ENCODE measurements around the gene TRIM22.

The TRIM22 gene

DNA sequence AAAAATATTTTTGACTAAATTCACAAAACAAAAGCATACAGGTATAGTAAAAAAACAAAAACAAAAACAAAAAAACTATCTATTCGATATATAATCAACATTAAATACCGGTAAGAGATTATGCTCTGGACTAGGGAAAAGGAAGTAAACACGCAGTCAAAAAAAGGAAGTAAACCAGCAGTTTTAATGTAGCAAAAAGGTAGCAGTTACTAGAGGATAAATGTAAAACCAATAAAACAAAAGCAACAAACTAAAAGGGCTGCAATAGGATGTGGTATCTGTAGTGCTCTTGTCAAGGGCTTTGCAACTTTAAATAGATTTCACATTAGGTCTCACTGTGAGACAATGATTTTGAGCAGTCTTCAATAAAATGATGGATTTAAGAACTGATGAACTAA, 2.4 kb downstream of the TRIM22 start:
- no peak overlapping the region for H3K4me3 ChIP-seq (ENCODE audit: low read depth, low read length)
- TF ChIP-seq, protein P1, sequence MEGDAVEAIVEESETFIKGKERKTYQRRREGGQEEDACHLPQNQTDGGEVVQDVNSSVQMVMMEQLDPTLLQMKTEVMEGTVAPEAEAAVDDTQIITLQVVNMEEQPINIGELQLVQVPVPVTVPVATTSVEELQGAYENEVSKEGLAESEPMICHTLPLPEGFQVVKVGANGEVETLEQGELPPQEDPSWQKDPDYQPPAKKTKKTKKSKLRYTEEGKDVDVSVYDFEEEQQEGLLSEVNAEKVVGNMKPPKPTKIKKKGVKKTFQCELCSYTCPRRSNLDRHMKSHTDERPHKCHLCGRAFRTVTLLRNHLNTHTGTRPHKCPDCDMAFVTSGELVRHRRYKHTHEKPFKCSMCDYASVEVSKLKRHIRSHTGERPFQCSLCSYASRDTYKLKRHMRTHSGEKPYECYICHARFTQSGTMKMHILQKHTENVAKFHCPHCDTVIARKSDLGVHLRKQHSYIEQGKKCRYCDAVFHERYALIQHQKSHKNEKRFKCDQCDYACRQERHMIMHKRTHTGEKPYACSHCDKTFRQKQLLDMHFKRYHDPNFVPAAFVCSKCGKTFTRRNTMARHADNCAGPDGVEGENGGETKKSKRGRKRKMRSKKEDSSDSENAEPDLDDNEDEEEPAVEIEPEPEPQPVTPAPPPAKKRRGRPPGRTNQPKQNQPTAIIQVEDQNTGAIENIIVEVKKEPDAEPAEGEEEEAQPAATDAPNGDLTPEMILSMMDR (IDR thresholded peaks at IDR 0.05; ENCODE audit: control insufficient read depth, extremely low read depth, insufficient read depth), result no peak
- DNase-seq (ENCODE audit: low read depth), result no peak

DNA sequence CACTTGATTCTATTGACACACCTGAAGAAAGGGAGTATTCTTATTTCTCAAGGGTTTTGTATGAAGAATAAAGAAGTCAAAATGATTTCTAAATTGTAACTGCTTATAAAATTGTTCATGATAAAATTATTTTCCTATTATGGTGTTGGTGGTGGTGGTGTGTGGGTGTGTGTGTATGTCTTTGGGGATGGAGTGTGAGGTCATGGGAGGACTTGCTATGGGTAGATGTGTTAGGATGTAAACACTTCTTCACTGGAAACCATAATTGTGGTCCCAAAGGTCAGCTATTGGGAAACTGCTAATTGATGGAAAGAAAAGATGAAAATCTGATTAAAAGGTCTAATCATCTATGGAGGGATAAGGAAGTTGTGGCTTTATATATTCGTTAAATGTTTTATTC, 5.1 kb downstream of the TRIM22 start:
- DNase-seq (ENCODE audit: low read depth), result no peak
- H3K4me3 ChIP-seq (ENCODE audit: low read depth, low read length), result no peak overlapping the region
- TF ChIP-seq, protein P1 (IDR thresholded peaks at IDR 0.05; ENCODE audit: control insufficient read depth, extremely low read depth, insufficient read depth), result no peak

GRCh38 chr11:5695580-5695979, 6.0 kb downstream of the TRIM22 start:
- no peak overlapping the region for H3K4me3 ChIP-seq (ENCODE audit: low read depth, low read length)
- TF ChIP-seq, protein P1 (IDR thresholded peaks at IDR 0.05; ENCODE audit: control insufficient read depth, extremely low read depth, insufficient read depth), result no peak
- no peak for DNase-seq (ENCODE audit: low read depth)

GRCh38 chr11:5696210-5696609, 6.6 kb downstream of the TRIM22 start:
- TF ChIP-seq, protein P1 (IDR thresholded peaks at IDR 0.05; ENCODE audit: control insufficient read depth, extremely low read depth, insufficient read depth), result no peak
- no peak for DNase-seq (ENCODE audit: low read depth)
- no peak overlapping the region for H3K4me3 ChIP-seq (ENCODE audit: low read depth, low read length)

- DNase-seq (ENCODE audit: low read depth), result no peak
- TF ChIP-seq, protein P1 (IDR thresholded peaks at IDR 0.05; ENCODE audit: control insufficient read depth, extremely low read depth, insufficient read depth), result no peak
- H3K4me3 ChIP-seq (ENCODE audit: low read depth, low read length), result no peak overlapping the region
Measured at GRCh38 chr11:5698281-5698680, 8.7 kb downstream of the TRIM22 start.

GRCh38 chr11:5700421-5701054, 10.9 kb downstream of the TRIM22 start:
- TF ChIP-seq, protein P1 (IDR thresholded peaks at IDR 0.05; ENCODE audit: control insufficient read depth, extremely low read depth, insufficient read depth), result no peak
- no peak overlapping the region for H3K4me3 ChIP-seq (ENCODE audit: low read depth, low read length)
- DNase-seq (ENCODE audit: low read depth), result no peak

- no peak overlapping the region for H3K4me3 ChIP-seq (ENCODE audit: low read depth, low read length)
- DNase-seq (ENCODE audit: low read depth), result no peak
- TF ChIP-seq, protein P1 (IDR thresholded peaks at IDR 0.05; ENCODE audit: control insufficient read depth, extremely low read depth, insufficient read depth), result no peak
Measured at GRCh38 chr11:5701055-5701577, 11.5 kb downstream of the TRIM22 start.
